ENCODE data around the gene POLR2I. TPM values are rescaled to one million over a fixed set of nuclear protein-coding genes. Genes with fewer than 3 reads are reported as not detected.

POLR2I gene
- total and polyA plus RNA-seq, 9 of the 15 experiments (the other 6 are each of a cell fraction or from before 2014, with no cell fraction given): 28.0 to 283 (median 123) TPM

GRCh38 chr19:36120984-36121358 is 6.3 kb upstream of the POLR2I start:
- WGBS (ENCODE audit: insufficient coverage, low coverage, missing lambda C conversion rate): 95% methylated on average over 4 of the region's 18 CpGs
- H3K9me3 ChIP-seq (replicated peaks; ENCODE audit: control insufficient read depth, insufficient read depth, low read depth, low read length): no peaks in the 10 kb centered on the region
- H3K79me2 ChIP-seq (ENCODE audit: control insufficient read depth, insufficient read depth, low read length): no peaks in the 10 kb centered on the region; the same call in 2 of the 3 replicates
- ATAC-seq (no peak), FAIRE-seq (no peak), DNase-seq (ENCODE audit: extremely low read depth in 1 of 4, low spot score in 3 of 4) (no peak)
- H3K9ac ChIP-seq (ENCODE audit: insufficient read depth in 1 of 2, low read depth in 2 of 2, low read length in 2 of 2): no peak overlapping the region
- ChIA-PET POLR2A (no interaction called here), CTCF (ENCODE audit: low intra/inter-chr PET ratio) (no interaction called here)
- H3K36me3 ChIP-seq (ENCODE audit: control insufficient read depth, insufficient read depth, low read length): peaks cover 10% of the 10 kb centered on the region; the same call in 1 of the 3 replicates
- H3K27ac ChIP-seq (ENCODE audit: extremely low read depth, low read depth, low read length): no peak overlapping the region
- in situ Hi-C loops (cut with MboI) (no loop called here), intact Hi-C loops (cut with micrococcal nuclease) (no loop called here)
- BruUV-seq (replicated peaks): no TSS peak
- H3K4me3 ChIP-seq: no peak overlapping the region
- H3K4me1 ChIP-seq (replicated peaks in 1 of 2; ENCODE audit: control insufficient read depth in 2 of 2, insufficient read depth in 2 of 2, low read length in 2 of 2): peaks cover 0 to 18% of the 10 kb centered on the region in 2 experiments; a peak in 3 of 5 replicates
- H4K20me1 ChIP-seq (replicated peaks; ENCODE audit: control insufficient read depth, insufficient read depth, low read length): no peaks in the 10 kb centered on the region
- no peaks in the 10 kb centered on the region for H3K9me1 ChIP-seq (ENCODE audit: control insufficient read depth, insufficient read depth, low read length)
- no peak for TF ChIP-seq HNRNPL (IDR thresholded peaks at IDR 0.05; ENCODE audit: low read depth, low read length)
- no peak overlapping the region for H2AFZ ChIP-seq (ENCODE audit: low read depth, low read length)
- H3K4me2 ChIP-seq (ENCODE audit: insufficient read depth, low read length): no peak overlapping the region
- no peaks in the 10 kb centered on the region for H3K27me3 ChIP-seq (ENCODE audit: control insufficient read depth in 2 of 2, insufficient read depth in 2 of 2, low read length in 2 of 2)

- CTCF ChIA-PET (ENCODE audit: low intra/inter-chr PET ratio): no interaction called here
- no peaks in the 10 kb centered on the region; the same call in 2 of the 3 replicates for H3K79me2 ChIP-seq (ENCODE audit: control insufficient read depth, insufficient read depth, low read length)
- no peak for TF ChIP-seq ZFP1 (CRISPR knock-in tag; IDR thresholded peaks at IDR 0.05)
- TF ChIP-seq TAF1 (IDR thresholded peaks at IDR 0.05; ENCODE audit: control insufficient read depth, extremely low read depth, insufficient read depth, low read length, severe bottlenecking): no peak
- TF ChIP-seq ZNF644 (tag; IDR thresholded peaks at IDR 0.05; ENCODE audit: low read depth): no peak
- no peak for TF ChIP-seq ETV5 (CRISPR knock-in tag; IDR thresholded peaks at IDR 0.05; ENCODE audit: low read depth)
- no peak for TF ChIP-seq STAT5A (IDR thresholded peaks at IDR 0.05; ENCODE audit: borderline replicate concordance, low read length)
- no peak for TF ChIP-seq RBM14 (IDR thresholded peaks at IDR 0.05; ENCODE audit: borderline replicate concordance, insufficient read depth, low read depth, low read length)
- no peak for TF ChIP-seq HMGN3 (IDR thresholded peaks at IDR 0.05; ENCODE audit: borderline replicate concordance, extremely low read depth, insufficient read length, low read depth, low read length)
- no peak for TF ChIP-seq L3MBTL2 (IDR thresholded peaks at IDR 0.05)
- TF ChIP-seq NONO (IDR thresholded peaks at IDR 0.05; ENCODE audit: low read depth in 2 of 2, low read length in 1 of 2): no peak
- TF ChIP-seq NCOA2 (IDR thresholded peaks at IDR 0.05; ENCODE audit: partially characterized antibody in 2 of 2): no peak
- no peak for TF ChIP-seq MAX (CRISPR knock-in tag; IDR thresholded peaks at IDR 0.05)
Measured at GRCh38 chr19:36120092-36120983, 5.7 kb upstream of the POLR2I start.

More at GRCh38 chr19:36120092-36120983, 5.7 kb upstream of the POLR2I start:
- intact Hi-C loops (cut with micrococcal nuclease) (no loop called here), in situ Hi-C loops (cut with MboI) (no loop called here)
- peak overlapping the region in 1 of 2 experiments; percentile 2; a peak in 1 of 4 replicates for H3K9ac ChIP-seq (ENCODE audit: insufficient read depth in 1 of 2, low read depth in 2 of 2, low read length in 2 of 2)
- no peak overlapping the region for H3K4me2 ChIP-seq (ENCODE audit: insufficient read depth, low read length)
- H2AFZ ChIP-seq (ENCODE audit: low read depth, low read length): no peak overlapping the region
- H3K36me3 ChIP-seq (ENCODE audit: control insufficient read depth, insufficient read depth, low read length): peaks cover 6% of the 10 kb centered on the region; the same call in 1 of the 3 replicates
- BruUV-seq (replicated peaks): no TSS peak
- no peak overlapping the region for H3K27ac ChIP-seq (ENCODE audit: extremely low read depth, low read depth, low read length)
- H3K9me3 ChIP-seq (replicated peaks; ENCODE audit: control insufficient read depth, insufficient read depth, low read depth, low read length): no peaks in the 10 kb centered on the region
- POLR2A ChIA-PET: interaction anchor here (0.7 to 2.2 kb wide), 3 partner anchors 8 to 19 kb away, joined by 3 to 8 read pairs (median 4); partner anchors contain the start of genes CAPNS1 and OVOL3
- ATAC-seq: no peak
- H3K4me3 ChIP-seq: no peak overlapping the region
- H3K4me1 ChIP-seq (replicated peaks in 1 of 2; ENCODE audit: control insufficient read depth in 2 of 2, insufficient read depth in 2 of 2, low read length in 2 of 2): peaks cover 0 to 23% of the 10 kb centered on the region in 2 experiments; a peak in 3 of 5 replicates
- 83% methylated on average over 15 of the region's 26 CpGs for WGBS (ENCODE audit: insufficient coverage, low coverage, missing lambda C conversion rate)
- H3K9me1 ChIP-seq (ENCODE audit: control insufficient read depth, insufficient read depth, low read length): no peaks in the 10 kb centered on the region
- H3K27me3 ChIP-seq (ENCODE audit: control insufficient read depth in 2 of 2, insufficient read depth in 2 of 2, low read length in 2 of 2): no peaks in the 10 kb centered on the region
- no peaks in the 10 kb centered on the region for H4K20me1 ChIP-seq (replicated peaks; ENCODE audit: control insufficient read depth, insufficient read depth, low read length)
- DNase-seq (ENCODE audit: extremely low read depth in 1 of 4, low spot score in 3 of 4): no peak
- FAIRE-seq: no peak

All from K562 (cell line).